GM19193 (cell line): ENCODE data around the gene ATAD3C.
A peak's percentile ranks its signal among the peaks of the same experiment; 100 is the strongest.

Source experiments
- POLR2A ChIP-seq: IDR thresholded peaks from 4 replicates; pipeline ENCODE4 v1.6.1; 2011; ENCODE audit not compliant: insufficient read depth, insufficient read length; ENCODE audit errors: extremely low read depth

The ATAD3C gene, protein sequence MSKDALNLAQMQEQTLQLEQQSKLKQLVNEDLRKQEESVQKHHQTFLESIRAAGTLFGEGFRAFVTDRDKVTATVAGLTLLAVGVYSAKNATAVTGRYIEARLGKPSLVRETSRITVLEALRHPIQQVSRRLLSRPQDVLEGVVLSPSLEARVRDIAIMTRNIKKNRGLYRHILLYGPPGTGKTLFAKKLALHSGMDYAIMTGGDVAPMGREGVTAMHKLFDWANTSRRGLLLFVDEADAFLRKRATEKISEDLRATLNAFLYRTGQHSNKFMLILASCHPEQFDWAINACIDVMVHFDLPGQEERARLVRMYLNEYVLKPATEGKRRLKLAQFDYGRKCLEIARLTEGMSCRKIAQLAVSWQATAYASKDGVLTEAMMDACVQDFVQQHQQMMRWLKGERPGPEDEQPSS

DNA sequence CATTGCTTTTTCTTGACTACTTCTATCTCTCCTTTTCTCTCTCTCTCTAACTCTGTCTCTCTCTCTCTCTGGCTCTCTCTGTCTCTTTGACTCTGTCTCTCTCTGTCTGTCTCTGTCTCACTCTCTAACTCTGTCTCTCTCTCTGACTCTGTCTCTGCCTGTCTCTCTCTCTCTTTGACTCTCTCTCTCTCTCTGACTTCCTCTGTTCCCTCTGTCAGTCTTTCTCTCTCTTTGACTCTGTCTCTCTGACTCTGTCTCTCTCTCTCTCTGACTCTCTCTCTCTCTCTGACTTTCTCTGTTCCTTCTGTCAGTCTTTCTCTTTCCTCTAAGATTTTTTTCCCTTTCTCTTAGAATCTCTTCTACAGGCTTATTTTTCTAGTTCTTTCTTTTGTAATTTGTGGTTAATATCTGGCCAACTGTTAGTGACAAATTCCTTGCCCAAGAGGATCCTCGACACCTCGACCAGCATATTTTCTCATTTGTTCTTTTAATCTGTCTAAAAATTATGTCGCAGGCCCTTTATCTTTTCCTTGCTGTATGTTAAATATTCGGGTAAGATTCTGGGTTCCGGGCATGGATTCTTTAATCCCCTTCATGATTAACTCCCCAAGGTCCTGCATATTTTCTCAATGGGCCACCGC, at the start of gene ATAD3C:
ATAD3C (plus strand) TSS at position 591 of the 641 bp plus-strand sequence. CDS start 995 bp downstream, outside the sequence.
- TF ChIP-seq POLR2A = no peak

GRCh38 chr1:1399872-1400575, 49.5 kb upstream of the ATAD3C start:
- TF ChIP-seq POLR2A = peak; percentile 45

GRCh38 chr1:1400576-1401456, 48.7 kb upstream of the ATAD3C start:
- no peak for TF ChIP-seq POLR2A

- no peak for TF ChIP-seq POLR2A
Measured at GRCh38 chr1:1401457-1402010, 48.0 kb upstream of the ATAD3C start.

DNA sequence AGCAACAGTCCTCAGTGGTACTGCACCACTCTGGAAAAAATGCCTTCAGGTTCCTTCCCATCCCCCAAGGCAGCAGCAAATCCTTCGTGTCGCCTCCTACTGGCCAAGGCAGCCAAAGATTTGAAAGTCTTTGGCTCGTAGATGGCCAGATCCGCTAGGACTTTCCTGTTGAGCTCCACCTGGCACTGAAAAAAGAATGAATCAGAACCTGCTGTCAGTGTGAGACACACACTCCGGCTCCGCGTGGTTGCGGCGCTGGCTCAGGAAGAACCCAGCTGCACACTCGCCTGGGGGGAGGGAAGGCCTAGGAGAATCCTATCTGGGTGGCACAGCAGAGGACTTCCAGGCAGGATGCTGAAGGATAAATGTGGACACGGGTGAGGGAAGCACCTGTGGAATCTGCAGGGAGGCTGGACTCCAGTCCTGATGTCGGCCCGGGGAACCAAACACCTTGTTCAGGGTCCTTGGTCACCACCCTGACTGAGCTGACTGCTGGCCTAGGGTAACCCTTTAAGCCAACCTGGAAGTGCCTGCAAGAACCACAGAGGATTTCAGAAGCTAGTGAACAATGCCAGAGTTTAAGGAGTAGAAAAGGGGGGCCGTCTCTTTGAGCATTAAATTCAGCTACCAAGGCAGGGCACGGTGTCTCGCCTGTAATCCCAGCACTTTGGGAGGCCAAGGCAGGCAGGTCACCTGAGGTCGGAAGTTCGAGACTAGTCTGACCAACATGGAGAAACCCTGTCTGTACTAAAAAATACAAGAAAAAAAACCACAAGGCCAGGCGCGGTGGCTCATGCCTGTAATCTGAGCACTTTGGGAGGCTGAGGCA, 47.2 kb upstream of the ATAD3C start:
- TF ChIP-seq POLR2A = peak; percentile 30

DNA sequence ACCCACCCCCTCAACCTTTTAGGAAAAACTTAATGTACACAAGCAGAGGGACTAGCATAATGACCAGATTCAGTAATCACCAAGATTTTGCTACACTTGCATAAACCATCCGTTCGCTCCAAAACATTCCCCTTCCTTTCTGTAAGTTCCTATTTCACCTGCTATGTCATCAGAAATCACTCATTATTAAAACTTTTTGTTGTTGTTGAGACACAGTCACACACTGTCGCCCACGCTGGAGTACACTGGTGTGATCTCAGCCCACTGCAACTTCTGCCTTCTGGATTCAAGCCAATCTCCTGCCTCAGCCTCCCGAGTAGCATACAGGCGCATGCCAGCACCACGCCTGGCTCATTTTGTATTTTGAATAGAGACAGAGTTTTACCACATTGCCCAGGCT, 45.8 kb upstream of the ATAD3C start:
- peak; percentile 3 for TF ChIP-seq POLR2A

- TF ChIP-seq POLR2A = no peak
Measured at GRCh38 chr1:1406101-1406820, 43.2 kb upstream of the ATAD3C start.

- peak; percentile 92 for TF ChIP-seq POLR2A
Measured at GRCh38 chr1:1406821-1407635, 42.5 kb upstream of the ATAD3C start, which contains the start of gene MRPL20. Gene MRPL20, minus strand, starts transcription at chr1:1407293. Its CDS starts 76 bp downstream, at chr1:1407217.

DNA sequence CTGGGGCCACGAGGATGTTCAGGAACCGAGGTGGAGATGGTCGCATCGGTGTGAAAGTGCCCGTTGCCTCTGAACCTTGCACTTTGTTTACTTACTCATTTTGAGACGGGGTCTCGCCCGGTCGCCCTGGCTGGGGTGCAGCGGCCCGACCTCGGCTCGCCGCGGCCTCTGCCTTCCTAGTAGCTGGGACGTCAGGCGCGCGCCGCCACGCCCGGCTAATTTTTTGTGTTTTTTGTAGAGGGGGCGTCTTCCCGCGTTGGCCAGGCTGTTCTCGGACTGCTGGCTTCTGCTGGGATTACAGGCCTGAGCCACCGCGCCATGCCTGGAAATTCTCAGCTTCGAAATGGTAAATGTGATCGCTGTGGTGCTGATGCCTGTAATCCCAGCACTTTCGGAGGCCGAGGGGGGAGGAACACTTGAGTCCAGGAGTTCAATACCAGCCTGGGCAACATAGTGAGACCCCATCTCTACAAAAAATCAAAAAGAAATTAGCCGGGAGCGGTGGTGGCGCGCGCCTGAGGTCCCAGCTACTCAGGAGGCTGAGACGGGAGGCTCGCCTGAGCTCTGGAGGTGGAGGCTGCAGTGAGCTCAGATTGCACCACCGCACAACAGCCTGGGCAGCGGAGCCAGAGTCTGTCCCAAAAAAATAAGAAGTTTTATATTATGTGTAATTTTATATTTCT, 41.7 kb upstream of the ATAD3C start:
- no peak for TF ChIP-seq POLR2A

- TF ChIP-seq POLR2A = no peak
Measured at GRCh38 chr1:1411626-1412025, 37.9 kb upstream of the ATAD3C start.

GRCh38 chr1:1415751-1416150, 33.7 kb upstream of the ATAD3C start:
- no peak for TF ChIP-seq POLR2A
